ENCODE data around the gene HASPIN.

GRCh38 chr17:3751836-3752235 is 28.1 kb downstream of the HASPIN start:
- TF ChIP-seq CTCF (IDR thresholded peaks at IDR 0.05) (no peak), POLR2A (IDR thresholded peaks at IDR 0.05) (no peak), POLR2AphosphoS5 (IDR thresholded peaks at IDR 0.05) (no peak)
